Measurements from ENCODE around the gene B3GALNT2. TPM values are rescaled to one million over a fixed set of nuclear protein-coding genes. Genes with fewer than 3 reads are reported as not detected.
"Not testable (repeated sequence)": the region's sequence is repeated elsewhere in the genome, so short reads cannot be mapped to it uniquely, and the experiment has no call there.

The B3GALNT2 gene
- total RNA-seq (2014; rRNA removed; shearing (Covaris generic)), result 20.1 and 30.9 TPM in 2 replicates

GRCh38 chr1:235504122-235504493, at the start of gene B3GALNT2:
Gene B3GALNT2, minus strand, starts transcription at chr1:235504452. Its CDS starts 200 bp downstream, at chr1:235504252.
- no peak for DNase-seq (ENCODE audit: low spot score)

DNA sequence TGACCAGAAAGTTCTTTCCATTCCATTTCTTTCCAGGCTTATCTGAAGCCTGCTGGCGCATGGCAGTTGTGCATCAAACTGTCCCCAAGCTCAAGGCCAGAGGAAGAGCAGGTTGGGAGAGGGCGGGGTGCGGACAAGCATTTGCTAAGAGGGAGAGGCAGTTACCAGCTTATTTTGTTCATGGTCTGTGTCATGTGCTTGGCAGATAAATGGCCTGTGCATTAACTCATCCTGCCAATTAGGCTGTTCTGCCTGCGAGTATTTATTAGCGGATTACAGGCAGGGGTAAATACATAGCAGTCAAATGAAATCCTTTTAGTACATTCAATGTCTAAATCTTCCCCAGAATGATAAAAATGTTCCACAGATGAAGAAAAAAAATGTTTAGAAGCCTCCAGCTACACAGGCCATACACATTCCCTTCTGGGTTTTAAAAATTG, 48.9 kb upstream of the B3GALNT2 start:
- no peak for DNase-seq (ENCODE audit: low spot score)

DNA sequence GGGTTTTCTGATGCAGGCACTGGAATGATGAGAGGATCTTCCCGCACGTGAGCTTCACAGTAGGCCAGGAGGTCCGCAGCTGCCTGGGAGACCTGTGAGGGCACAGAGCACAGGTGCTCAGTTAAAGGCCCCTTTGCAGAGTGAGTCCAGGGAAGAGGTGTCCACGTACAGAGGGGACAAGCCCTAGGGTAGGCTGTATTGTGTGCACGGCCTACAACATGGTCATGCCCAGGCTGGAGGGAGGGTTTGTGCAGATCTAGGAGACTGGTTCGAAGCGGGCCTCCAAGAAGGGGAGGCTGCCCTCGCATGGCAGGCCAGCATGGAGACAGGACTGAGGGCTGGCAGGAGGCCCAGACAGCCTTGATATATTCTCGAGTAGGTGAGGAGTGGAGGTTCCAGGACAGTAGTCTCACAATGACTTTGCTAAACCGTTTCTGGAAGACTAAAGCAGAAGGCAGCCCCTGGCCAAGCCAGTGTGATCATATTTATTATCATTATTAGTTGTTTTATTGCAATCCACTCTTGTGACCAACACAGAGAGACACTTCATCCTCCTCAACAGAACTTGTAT, 48.0 kb upstream of the B3GALNT2 start:
- no peak for DNase-seq (ENCODE audit: low spot score)

GRCh38 chr1:235549351-235550139, 45.3 kb upstream of the B3GALNT2 start:
- DNase-seq (ENCODE audit: low spot score), result no peak

- DNase-seq (ENCODE audit: low spot score), result not testable (repeated sequence)
Observed at GRCh38 chr1:235546369-235547155, 42.3 kb upstream of the B3GALNT2 start.

DNA sequence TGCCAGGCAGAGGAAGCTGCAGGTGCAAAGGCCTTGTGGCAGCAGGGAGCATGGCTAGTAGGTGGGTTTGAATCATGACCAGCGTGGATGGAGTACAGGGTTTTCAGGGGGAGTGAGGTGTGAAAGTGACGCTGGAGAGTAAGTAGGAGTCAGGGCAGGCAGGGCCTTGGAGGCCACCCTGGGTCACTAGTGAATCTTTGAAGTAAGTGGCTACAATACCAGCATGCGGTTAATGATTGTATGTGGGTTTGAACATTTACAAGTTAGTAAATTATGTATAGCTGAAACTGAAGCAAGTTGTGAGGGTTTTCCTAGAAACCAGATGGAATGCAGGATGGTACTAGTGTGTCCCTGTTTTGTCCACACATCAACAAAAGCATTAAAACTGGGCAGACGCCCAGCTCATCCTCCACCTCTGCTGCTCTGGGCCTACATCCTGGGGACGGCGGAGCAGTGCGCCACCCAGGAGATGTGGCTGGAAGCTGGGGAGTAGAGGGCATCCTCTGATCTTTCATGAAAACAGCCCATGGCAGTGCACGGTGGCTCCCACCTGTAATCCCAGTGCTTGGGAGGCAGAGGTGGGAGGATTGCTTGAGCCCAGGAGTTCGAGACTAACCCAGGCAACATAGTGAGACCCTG, 41.2 kb upstream of the B3GALNT2 start:
- no peak for DNase-seq (ENCODE audit: low spot score)

GRCh38 chr1:235542845-235543244, 38.6 kb upstream of the B3GALNT2 start:
- not testable (repeated sequence) for DNase-seq (ENCODE audit: low spot score)

DNA sequence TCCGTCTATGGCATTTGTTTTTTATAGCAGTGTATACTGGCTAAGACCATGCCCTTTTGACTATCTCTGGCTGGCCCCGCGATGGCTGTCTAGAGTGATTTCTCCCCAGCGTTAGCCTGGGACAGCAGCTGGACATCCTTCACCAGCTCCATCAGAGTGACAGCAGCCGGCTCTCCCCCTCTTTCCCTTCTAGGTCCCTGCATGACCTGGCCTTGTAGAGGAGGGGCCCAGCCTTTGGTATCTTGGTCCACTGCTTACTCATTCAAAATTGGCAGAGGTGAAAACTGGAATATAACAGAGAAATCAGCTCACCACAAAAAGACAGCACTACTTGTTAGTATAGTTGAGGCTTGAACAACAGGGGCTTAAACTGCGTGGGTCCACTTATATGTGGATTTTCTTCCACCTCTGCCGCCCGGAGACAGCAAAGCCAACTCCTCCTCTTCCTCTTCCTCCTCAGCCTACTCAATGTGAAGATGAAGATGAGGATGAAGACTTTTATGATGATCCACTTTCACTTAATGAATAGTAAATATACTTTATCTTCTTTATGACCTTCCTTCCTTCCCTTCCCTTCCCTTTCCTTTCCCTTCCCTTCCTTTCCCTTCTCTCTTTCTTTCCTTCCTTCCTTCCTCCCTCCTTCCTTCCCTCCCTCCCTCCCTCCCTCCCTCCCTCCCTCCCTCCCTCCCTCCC, 29.4 kb upstream of the B3GALNT2 start:
- DNase-seq (ENCODE audit: low spot score), result no peak

GRCh38 chr1:235532360-235532759, 28.1 kb upstream of the B3GALNT2 start:
- DNase-seq (ENCODE audit: low spot score), result no peak

DNA sequence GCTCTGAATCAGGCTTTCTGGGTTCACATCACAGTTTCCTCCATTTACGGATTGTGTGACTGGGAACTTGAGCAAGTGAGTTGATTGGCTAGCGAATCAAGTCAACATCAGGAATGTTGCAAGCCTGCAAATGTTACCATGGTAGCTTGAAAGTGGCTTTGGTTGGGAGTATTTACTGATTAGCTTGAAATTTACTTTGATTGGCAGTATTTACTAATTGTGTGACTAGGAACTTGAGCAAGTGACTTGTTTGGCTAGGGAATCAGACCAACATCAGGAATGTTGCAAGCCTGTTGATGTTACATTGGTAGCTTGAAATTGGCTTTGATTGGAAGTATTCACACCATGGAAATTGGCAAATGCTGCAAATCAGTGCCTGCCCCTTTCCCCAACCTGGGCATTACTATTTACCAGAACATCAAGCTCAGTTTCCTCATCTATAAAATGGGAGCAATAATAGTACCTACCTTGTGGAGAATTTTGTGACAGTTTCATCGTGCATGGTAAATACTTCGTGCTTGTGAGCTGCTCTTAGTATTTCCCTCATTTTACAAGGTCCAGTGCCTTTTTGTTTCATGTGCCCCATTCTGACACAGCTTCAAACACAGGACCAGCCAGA, 23.1 kb upstream of the B3GALNT2 start:
- DNase-seq (ENCODE audit: low spot score), result no peak

- DNase-seq (ENCODE audit: low spot score), result no peak
Observed at GRCh38 chr1:235525314-235525713, 21.1 kb upstream of the B3GALNT2 start.

DNA sequence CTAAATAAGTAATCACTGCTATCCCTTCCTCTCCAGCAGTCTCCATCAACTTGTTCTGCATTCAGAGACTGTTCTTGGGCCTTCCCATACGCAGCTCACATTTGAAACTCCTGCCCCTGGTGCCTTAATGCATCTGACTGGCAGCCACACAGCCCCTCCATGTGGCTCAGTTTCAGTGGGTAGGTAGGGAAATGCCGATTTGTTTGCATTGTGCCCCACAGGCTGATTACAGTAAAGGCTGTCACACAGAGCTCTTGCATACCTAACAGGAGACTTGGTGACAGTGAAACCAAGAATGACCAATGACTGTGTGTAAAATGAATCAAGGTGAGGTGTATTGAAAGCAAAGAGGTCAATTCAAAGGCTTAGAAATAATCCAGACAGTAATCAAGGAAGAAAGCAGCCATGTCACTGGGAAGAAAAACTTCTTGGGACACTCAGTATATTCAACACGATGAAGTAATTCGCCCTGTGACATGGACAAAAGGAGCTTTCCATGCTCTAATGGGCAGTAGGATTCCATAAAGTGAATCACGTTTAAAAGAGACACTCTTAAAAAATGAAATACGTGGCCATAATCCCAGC, 12.7 kb upstream of the B3GALNT2 start:
- DNase-seq (ENCODE audit: low spot score), result no peak

- no peak for DNase-seq (ENCODE audit: low spot score)
Observed at GRCh38 chr1:235515844-235516512, 11.7 kb upstream of the B3GALNT2 start.

DNA sequence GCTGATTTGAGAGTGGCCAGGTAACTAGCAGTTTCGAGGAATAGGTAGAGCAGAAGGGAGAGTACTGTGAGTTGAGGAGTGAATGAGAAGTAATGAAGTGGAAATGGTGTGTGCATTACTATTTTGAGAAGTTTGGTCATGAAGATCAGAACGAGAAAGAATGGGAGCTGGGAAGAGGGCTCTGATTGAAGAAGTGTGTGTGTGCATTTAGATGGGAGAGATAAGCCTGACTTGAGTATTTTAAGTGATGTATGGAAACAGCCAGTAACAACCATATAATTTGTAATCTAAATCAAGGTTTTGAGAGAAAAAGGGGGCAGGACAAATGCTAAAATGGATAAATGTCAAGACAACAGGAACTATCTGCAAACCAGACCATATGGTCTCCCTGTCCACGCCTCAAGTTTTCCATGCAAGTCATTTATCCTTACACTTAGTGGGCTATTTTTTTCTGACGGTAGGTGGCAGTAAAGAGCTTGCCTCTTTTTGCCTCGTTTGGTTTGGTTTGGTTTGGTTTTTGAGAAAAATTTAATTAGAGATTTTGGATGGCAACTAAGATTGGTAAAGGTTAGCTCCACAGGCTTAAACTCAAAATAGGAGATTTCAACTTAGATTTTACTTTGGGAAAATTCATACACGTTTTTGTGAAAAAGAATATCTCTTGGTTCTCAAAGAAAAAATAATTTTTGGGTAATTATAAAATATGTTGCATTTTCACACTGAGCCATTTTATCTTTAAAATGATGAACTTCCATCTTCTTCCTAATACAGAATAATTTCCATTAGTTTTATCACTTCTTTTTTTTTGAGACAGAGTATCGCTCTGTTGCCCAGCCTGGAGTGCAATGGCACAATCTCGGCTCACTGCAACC, 9.5 kb upstream of the B3GALNT2 start:
- peak; percentile 85 for DNase-seq (ENCODE audit: low spot score)

- DNase-seq (ENCODE audit: low spot score), result peak; percentile 41
Observed at GRCh38 chr1:235511470-235512240, 7.4 kb upstream of the B3GALNT2 start.

GRCh38 chr1:235510823-235511222, 6.6 kb upstream of the B3GALNT2 start:
- DNase-seq (ENCODE audit: low spot score), result no peak

GRCh38 chr1:235507623-235508022, 3.4 kb upstream of the B3GALNT2 start:
- no peak for DNase-seq (ENCODE audit: low spot score)

Data from HT-29 (cell line).